Upper lobe of left lung (tissue), 6 donors: ENCODE measurements around the gene PRKD2. TPM values are rescaled to one million over a fixed set of nuclear protein-coding genes. Genes with fewer than 3 reads are reported as not detected.
A peak's percentile ranks its signal among the peaks of the same experiment; 100 is the strongest.

Source experiments
- ATAC-seq, 2 donors: fragments of 200-7000 bp; cut with Tn5 transposase; one replicate each; pipeline ENCODE4 v1.9.1; 2022; ENCODE audit warnings: mild to moderate bottlenecking in 2 of 2, moderate library complexity in 2 of 2; ENCODE audit not compliant: low FRiP score in 2 of 2
- DNase-seq, 2 donors: peaks; one replicate each; pipeline ENCODE4 v3.0.0-alpha.2; 2019 to 2020
- H3K27ac ChIP-seq, 4 donors: fragments of 200-600 bp; sonication (generic); one replicate each; pipeline ENCODE4 v1.5.1; 2016 to 2019
- H3K27me3 ChIP-seq, 4 donors: fragments of 200-600 bp; sonication (generic); one replicate each; pipeline ENCODE4 v1.5.1; 2017 to 2019
- H3K36me3 ChIP-seq, 4 donors: fragments of 200-600 bp; sonication (generic); one replicate each; pipeline ENCODE4 v1.5.1; 2016 to 2019
- H3K4me1 ChIP-seq, 4 donors: fragments of 200-600 bp; sonication (generic); one replicate each; pipeline ENCODE4 v1.5.1; 2018 to 2019
- H3K4me3 ChIP-seq, 4 donors: fragments of 200-600 bp; sonication (generic); one replicate each; pipeline ENCODE4 v1.5.1; 2017 to 2019; ENCODE audit warnings: mild to moderate bottlenecking in 2 of 4, moderate library complexity in 1 of 4
- H3K9me3 ChIP-seq, 4 donors: fragments of 200-600 bp; sonication (generic); one replicate each; pipeline ENCODE4 v1.5.1; 2018 to 2019
- CTCF ChIP-seq, 6 experiments: fragments of 450-650 bp in 4 of 6; fragments of 200-600 bp in 2 of 6; sonication (generic) in 2 of 6; IDR thresholded peaks; one replicate each; pipeline ENCODE4 v1.5.1; 2016 to 2019; ENCODE audit warnings: antibody characterized with exemption in 6 of 6
- EP300 ChIP-seq, 4 donors: sonication (generic); formaldehyde crosslinking; IDR thresholded peaks; one replicate each; pipeline ENCODE4 v1.5.1; 2017; ENCODE audit warnings: antibody characterized with exemption in 4 of 4, control low read depth in 2 of 4
- POLR2A ChIP-seq, 4 donors: fragments of 450-650 bp; IDR thresholded peaks; one replicate each; pipeline ENCODE4 v1.5.1; 2016 to 2017; ENCODE audit warnings: antibody characterized with exemption in 4 of 4, mild to moderate bottlenecking in 2 of 4
- POLR2AphosphoS5 ChIP-seq, 2 donors: sonication (generic); formaldehyde crosslinking; IDR thresholded peaks; one replicate each; pipeline ENCODE4 v1.5.1; 2017; ENCODE audit warnings: antibody characterized with exemption in 2 of 2
- WGBS, 2 donors: methylation state at CpG; one replicate each; pipeline ENCODE4 v1.1.5; 2017 to 2018; 5-methylcytosine and 5-hydroxymethylcytosine counted together
- total RNA-seq, 6 donors: library from RNA; depleted of rRNA in 4 of 6; stranded (reverse); fragments of >200 nt in 4 of 6; gene quantifications; one replicate each; pipeline versions ENCODE4 v1.1.0 to v1.2.1, GENCODE V29; 2016 to 2021
- donor health status: DM: no; HTN: no; CAD: no; lungs with moderate emphysema.
- donor health status: DM: no; HTN: yes; CAD: no; lungs with severe emphysema.

PRKD2 gene
- total RNA-seq, 6 donors from 2014 or later: 25.2 to 65.4 (median 50.3) TPM

- DNase-seq: peak; percentile 75 to 95
- Histone ChIP-seq H3K27me3 (no peaks in the 10 kb centered on the region), H3K9me3 (no peaks in the 10 kb centered on the region), H3K4me1 (peaks cover 0 to 6% (median 0%) of the 10 kb centered on the region in 4 donors), H3K4me3 (no peak overlapping the region), H3K36me3 (peaks cover 27 to 90% (median 59%) of the 10 kb centered on the region in 4 donors), H3K27ac (peak overlapping the region in 1 of 4 donors; percentile 14)
- TF ChIP-seq POLR2A (IDR thresholded peaks at IDR 0.05) (no peak), CTCF (IDR thresholded peaks at IDR 0.05) (peak; percentile 94 to 96 (median 95))
- WGBS, 2 donors: 38 to 44% methylated on average over 10 to 18 of the region's 21 CpGs
- ATAC-seq: peak; percentile 87 to 89
Observed at GRCh38 chr19:46704379-46705076, 12.4 kb downstream of the PRKD2 start.

DNA sequence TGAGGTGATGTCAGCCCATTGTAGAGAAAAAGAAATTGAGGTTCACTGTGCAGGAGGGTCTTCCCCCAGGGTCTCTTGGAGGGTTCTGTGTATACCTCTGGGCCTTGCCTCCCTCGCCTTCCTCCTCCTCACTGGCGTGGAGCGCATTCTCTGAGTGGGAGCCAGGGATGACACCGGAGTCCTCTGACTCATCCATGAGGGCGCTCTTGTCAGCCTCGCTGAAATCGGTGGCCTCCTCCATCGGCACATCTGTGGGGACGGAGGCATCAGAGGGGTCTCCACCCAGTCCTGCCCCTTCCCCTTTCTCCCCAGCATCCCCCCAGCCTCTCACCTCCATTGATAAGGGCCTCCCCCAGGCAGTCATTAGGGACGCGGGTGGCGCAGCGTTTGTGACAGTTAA is 16.2 kb downstream of the PRKD2 start:
- ATAC-seq: no peak
- peaks cover 26 to 78% (median 68%) of the 10 kb centered on the region in 4 donors for H3K36me3 ChIP-seq
- H3K4me3 ChIP-seq: no peak overlapping the region
- H3K27me3 ChIP-seq: no peaks in the 10 kb centered on the region
- TF ChIP-seq CTCF (IDR thresholded peaks at IDR 0.05): no peak
- no peak for TF ChIP-seq POLR2AphosphoS5 (IDR thresholded peaks at IDR 0.05)
- TF ChIP-seq EP300 (IDR thresholded peaks at IDR 0.05): no peak
- no peak for TF ChIP-seq POLR2A (IDR thresholded peaks at IDR 0.05)
- WGBS, 2 donors: 93 to 99% methylated on average over 13 of the region's 13 CpGs
- no peaks in the 10 kb centered on the region for H3K9me3 ChIP-seq
- H3K27ac ChIP-seq: no peak overlapping the region
- H3K4me1 ChIP-seq: peaks cover 6 to 19% (median 8%) of the 10 kb centered on the region in 4 donors
- DNase-seq: no peak

DNA sequence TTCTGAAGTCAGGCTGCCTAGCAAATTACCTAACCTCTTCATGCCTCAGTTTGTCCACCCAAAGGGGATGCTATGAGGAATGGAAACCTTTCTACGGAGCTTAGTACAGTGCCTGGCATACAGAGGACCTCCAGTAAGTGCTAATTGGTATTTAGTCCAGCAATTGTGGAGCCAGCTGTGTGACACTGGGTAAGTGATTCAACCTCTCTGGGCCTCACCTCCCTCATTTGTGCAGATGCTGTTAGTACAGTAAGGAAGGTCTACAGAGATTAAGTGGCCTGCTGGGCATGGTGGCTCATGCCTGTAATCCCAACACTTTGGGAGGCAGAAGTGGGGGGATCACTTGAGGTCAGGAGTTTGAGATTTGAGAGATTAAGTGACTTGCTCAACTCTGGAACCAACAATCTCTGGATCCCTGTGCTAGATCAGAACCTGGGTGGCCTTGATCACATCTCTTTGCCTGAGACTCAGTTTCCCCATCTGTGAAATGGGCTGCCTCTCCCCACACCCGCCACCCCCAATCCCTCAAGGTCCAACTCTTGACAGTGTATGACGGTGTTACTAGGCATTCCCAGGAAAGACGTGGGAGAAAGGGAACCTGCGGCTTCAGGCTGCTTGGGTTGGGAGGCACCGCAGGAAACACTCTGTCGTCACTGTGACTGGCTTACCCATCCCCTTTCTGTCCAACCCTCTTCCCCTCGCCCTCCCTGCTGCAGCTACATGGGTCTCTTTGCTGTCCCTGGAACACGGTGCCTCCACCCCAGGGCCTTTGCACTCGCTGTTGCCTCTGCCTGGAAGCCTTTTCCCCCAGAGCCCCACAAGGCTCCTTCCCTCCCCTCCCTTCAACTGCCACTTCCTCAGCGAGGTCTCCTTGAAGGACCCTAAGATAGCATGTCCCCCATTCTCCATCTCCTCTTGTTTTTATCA is 18.3 kb downstream of the PRKD2 start:
- no peak overlapping the region for H3K4me3 ChIP-seq
- no peak for TF ChIP-seq POLR2AphosphoS5 (IDR thresholded peaks at IDR 0.05)
- TF ChIP-seq POLR2A (IDR thresholded peaks at IDR 0.05): no peak
- TF ChIP-seq EP300 (IDR thresholded peaks at IDR 0.05): no peak
- no peak for TF ChIP-seq CTCF (IDR thresholded peaks at IDR 0.05)
- H3K27me3 ChIP-seq: no peaks in the 10 kb centered on the region
- H3K36me3 ChIP-seq: peaks cover 38 to 91% (median 80%) of the 10 kb centered on the region in 4 donors
- no peak for ATAC-seq
- DNase-seq: no peak
- WGBS, 2 donors: 88 to 96% methylated on average over 11 of the region's 11 CpGs
- H3K9me3 ChIP-seq: no peaks in the 10 kb centered on the region
- H3K27ac ChIP-seq: no peak overlapping the region
- H3K4me1 ChIP-seq: peaks cover 6 to 13% (median 8%) of the 10 kb centered on the region in 4 donors

- H3K27me3 ChIP-seq: no peaks in the 10 kb centered on the region
- peak overlapping the region in 3 of 4 donors; percentile 9 to 21 (median 18) for H3K4me3 ChIP-seq
- H3K27ac ChIP-seq: peak overlapping the region in 2 of 4 donors; percentile 16 to 28
- peaks cover 48 to 91% (median 84%) of the 10 kb centered on the region in 4 donors for H3K36me3 ChIP-seq
- WGBS, 2 donors: 35 to 40% methylated on average over 32 to 39 of the region's 39 CpGs
- TF ChIP-seq POLR2A (IDR thresholded peaks at IDR 0.05) (no peak), POLR2AphosphoS5 (IDR thresholded peaks at IDR 0.05) (peak in 1 of 2 donors; percentile 20)
- ATAC-seq (peak; percentile 96 to 97), DNase-seq (peak; percentile 94 to 96)
- H3K4me1 ChIP-seq: peaks cover 6 to 13% (median 8%) of the 10 kb centered on the region in 4 donors
- no peaks in the 10 kb centered on the region for H3K9me3 ChIP-seq
Observed at GRCh38 chr19:46697204-46697960, 19.5 kb downstream of the PRKD2 start.
